Body of pancreas (tissue), 4 donors: ENCODE results near the gene MGAT5.

ENCODE experiments used
- CTCF ChIP-seq, 7 experiments: fragments of 450-650 bp in 4 of 7; fragments of 200-600 bp in 3 of 7; sonication (generic) in 3 of 7; IDR thresholded peaks; one replicate each; pipeline ENCODE4 v1.5.1; 2016 to 2019; ENCODE audit warnings: antibody characterized with exemption in 7 of 7
- POLR2A ChIP-seq, 3 donors: fragments of 450-650 bp; IDR thresholded peaks; one replicate each; pipeline ENCODE4 v1.6.1; 2016; ENCODE audit warnings: antibody characterized with exemption in 3 of 3, mild to moderate bottlenecking in 2 of 3

- TF ChIP-seq CTCF (IDR thresholded peaks at IDR 0.05) (no peak), POLR2A (IDR thresholded peaks at IDR 0.05) (no peak)
These were observed 46.7 kb downstream of the MGAT5 start for GRCh38 chr2:134300585-134300984.
